GM18502 (cell line): Measurements from ENCODE around the gene FANCC.

Source experiments
- ATAC-seq: cut with Tn5 transposase; IDR thresholded peaks from one replicate; pipeline ENCODE4 v1.9.1; 2021; ENCODE audit warnings: mild to moderate bottlenecking; ENCODE audit not compliant: unreplicated experiment, poor library complexity

The FANCC gene

DNA sequence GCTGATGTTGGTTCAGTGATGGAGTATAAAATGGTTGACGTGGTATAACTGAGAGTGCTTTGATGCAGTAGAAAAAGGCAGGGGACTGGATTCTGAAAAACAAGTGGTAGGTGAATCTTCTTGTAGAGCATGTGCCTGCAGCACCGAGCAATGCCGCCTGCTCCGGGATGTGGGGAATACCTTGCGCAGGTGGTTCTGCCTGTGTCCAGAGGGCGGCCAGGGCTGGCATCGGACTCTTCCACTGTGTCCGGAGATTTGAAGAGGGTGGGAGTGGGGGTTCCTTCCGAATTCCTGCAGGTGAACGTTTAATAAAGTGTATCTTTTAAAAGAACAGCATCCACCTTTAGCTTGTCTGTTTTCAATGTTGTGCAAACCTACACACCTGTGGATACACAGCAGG, 238.0 kb downstream of the FANCC start:
- no peak for ATAC-seq

DNA sequence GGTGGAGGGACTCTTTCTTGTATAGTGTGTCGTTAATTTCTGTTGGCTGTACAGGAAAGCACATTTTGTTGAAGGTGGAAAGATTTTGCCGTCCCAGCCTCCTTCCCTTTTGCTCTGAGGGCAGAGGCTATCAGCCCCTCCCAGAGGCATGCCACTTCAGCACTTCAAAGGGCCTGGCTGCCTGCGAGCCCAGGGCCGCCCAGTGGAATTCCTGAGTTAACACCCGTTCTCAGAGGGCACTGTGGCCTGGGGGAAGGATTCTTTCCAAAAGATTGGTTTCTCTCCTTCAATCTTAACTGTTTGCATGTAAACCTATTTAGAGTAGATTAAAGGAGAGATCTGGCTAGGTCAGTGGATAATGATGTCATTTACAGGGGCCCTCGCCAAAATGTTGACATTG, 238.6 kb downstream of the FANCC start:
- ATAC-seq: no peak

DNA sequence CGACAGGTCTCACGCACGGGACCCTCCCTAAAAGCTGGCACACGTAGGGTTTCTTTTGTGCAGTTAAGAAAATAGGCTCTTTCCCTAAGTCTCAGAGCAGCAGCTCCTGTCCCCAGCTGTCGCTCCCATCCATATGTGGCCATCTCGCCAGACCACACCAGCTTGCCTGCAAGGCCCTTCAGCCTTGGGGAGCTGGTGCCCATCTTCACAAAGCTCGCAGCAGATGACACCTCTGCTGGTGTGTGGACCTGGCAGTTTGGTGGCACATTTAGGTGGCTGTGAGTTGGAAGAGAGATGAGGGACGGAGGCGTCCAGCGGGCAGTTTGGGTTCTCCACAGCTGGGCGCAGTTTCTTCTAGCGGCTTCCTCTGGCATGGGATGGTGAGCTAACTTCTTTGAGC, 239.0 kb downstream of the FANCC start:
- ATAC-seq: no peak

DNA sequence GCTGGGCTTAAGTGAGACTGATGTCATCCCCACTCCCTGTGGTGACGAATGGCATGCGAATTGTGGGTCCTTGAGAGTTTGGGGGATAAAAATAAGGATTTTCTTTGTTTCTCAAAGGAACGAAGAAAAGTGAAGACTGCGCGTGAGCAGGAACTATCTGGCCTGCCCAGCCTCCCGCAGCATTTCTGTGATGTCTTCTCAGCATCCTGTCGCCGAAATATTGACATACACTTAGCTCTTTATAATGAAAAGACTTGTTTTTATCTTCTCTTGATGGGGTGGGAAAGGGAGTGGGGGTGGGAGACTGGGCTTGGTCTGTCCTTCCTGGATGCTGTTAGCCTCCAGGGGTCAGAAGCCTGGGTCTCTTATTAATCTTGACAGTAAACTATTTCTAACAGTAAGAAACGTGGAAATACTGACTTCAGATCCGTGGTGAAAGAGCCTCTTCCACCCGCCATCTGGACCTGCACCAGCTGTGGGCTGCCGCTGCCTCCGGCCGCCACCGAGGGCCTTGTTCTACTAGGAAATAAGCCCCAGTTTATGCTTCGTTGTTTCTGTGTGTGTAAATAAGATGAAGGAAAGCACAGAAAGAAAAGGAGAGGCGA, 239.6 kb downstream of the FANCC start:
- no peak for ATAC-seq

DNA sequence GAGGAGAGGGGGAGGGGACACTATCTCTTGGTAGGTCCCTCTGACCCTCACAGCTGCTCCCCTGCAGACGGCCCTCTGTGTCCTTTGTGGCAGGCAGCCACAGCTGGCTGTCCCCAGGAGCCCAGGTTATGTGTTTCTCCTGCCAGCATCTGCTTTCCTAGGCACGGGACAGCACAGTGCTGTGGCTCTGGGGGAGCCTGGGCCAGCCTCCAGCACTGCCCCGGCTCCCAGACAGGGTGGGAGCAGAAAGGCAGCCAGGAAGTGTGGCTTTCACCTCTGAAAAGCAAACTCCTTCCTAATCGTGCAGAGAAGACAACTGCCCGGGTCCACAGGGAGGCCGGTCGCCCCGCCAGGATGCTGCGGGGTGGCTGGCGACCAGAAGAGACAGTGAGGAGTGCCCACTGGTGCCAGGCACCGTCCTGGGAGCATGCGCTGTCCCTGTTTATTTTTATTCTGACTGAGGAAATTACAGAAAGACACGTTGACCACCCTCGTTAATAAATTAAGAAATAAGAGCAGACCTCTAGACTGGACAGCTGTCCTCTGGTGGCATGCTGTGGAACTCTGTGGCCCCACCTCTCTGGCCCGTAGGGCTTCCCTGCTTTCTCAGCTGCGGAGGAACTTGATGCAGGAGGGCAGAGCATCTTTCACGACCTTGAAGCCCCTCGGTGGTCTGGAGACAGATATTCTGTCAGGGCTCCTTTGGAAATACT, 240.3 kb downstream of the FANCC start:
- ATAC-seq: no peak

DNA sequence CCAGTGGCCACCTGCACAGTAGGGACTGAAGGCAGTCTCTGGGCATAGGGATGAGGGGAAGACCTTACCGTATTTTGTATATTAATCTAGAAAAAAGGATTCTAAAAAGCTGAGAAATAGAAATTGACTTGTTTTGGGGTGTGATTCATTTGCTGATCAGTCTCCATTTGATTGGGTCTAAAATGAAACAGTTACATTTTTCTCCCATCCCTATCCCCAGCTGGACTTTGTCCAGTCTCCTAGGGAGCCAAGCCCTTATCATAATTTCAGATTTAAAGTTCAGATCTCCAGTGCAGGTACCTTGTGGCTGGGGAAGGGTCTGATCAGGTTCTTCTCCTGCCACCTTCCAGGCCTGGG, 240.8 kb downstream of the FANCC start:
- no peak for ATAC-seq

DNA sequence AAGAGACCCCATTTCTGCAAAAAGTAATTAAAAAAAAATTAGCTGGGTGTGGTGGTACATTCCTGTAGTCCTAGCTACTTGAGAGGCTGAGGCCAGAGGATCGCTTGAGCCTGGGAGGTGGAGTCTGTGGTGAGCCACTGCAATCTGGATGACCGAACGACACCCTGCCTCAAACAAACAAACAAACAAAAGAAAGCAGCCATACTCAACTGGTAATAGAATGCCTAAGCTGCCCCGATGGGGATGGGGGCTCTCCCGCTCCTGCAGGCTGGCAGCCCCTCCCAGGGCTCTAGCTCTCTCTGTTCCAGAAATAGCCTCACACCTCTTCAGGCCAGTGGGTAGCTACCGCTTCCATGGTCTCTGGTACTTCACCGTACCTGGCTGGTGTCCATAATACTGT, 241.8 kb downstream of the FANCC start:
- no peak for ATAC-seq

DNA sequence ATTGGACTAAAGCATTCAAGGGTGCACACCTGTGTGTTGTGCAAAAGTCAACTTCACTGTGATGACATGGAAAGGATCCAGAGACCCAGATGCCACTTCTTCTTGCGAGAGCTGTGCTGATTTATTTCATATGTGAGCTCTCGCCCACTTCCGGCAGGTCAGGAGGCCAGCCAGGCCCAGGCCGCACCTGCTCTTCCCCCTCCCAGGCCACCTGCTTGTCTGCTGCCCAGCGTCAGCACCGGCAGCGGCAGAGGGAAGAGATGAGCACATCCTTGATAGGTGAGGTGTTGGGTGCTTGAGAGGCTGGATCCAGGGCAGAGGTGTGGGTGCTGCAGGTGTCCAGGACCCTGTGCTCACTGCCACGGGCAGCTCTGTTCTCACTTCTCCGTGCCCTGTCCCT, 242.9 kb downstream of the FANCC start:
- no peak for ATAC-seq

DNA sequence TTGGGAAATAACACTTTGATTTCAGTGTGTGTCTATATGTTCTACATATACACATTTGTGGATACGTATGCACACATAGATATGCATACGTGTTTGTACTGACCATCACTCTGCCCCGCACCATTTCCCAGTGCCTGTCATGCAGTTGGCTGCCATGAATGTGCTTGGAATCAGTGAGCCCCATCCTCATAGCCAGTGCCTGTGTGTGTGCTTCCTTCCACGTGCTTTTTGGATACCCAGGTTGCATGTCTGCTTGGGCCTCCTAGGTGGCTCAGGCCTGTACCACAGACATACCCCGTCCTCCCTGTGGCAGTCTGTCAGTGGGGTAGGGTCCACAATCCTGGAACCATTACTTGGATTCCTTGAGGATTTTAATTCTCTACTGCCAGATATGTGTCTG, 243.6 kb downstream of the FANCC start:
- no peak for ATAC-seq

DNA sequence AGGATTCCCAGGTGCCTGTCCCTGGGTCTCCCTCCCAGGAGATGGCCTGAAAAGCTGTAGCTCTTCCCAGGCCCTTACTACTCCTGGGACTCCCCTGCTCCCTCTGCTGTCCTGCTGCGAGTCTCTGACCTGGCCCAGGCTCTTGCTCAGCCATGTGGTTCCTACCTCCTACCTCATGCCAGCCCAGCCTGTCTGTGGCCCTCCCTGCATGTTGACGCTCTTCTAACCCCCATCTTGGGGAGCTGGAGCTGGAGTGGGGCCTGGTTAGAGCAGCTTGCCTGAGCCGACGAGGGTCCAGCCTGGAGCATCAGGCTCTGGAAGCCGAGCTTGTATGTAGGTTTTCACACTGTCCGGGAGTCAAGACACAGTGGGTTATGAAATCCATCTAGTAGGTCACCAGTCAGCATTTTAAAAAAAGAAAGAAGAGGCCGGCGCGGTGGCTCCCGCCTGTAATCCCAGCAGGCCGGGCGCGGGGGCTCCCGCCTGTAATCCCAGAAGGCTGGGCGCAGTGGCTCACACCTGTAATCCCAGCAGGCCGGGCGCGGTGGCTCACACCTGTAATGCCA, 244.4 kb downstream of the FANCC start:
- ATAC-seq: no peak

DNA sequence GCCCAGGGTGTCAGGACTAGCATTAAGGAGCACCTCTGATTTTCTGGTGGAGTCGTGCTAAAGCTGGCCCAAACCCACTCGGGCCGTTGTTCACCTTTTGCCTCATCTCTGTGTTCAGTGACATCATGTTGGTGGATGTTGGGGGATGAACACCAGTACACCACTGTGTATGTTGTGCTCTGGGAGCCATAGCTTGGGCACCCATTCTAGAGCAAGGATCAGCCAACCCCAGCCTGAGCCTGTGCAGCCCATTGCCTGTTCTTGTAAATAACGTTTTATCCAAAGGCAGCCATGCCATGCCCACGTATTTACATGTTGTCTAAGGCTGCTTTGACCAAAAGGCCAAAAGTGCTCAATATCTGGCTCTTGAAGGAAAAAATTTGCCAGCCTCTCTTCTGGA, 245.6 kb downstream of the FANCC start:
- no peak for ATAC-seq

DNA sequence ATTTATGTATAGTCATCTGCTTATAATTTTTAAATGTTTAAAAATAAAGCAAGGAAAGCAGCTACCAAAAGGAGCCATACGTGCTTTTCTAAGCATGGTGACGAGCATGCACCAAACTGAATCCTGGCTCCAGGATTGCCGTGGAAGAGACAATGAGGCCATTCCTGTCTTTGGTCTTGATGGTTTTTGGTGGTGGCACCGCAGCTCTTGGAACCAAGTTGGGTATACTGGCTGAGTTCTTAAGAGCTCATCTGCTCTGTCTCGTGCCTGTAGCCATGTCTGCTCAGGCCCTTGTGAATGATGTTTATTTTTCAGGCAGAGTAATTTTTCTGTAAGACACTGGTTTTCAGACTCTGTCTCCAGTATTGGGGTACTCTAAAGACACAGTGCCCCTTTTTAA, 246.1 kb downstream of the FANCC start:
- no peak for ATAC-seq

DNA sequence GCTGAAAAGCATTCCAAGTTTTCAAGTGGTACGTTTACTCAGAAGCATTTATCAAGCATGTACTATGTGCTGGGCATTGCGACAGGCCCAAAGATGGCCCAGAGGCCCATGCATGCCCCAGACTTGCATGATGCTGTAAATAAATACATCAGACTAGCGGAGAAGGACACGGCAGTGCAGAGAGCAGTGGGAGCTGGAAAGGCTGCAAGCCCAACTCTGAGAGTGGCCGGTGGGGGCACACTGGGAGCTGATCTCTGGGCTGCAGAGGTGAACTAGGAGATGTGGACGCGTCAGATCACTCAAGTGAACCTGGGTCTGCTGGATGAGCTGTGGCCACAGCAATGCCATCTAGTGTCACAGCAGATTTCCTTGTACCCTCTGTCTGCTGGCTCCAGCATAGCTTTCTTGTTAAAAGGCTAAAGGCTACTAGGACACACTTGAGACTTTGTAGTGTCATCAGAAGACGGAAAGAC, 246.9 kb downstream of the FANCC start:
- no peak for ATAC-seq

DNA sequence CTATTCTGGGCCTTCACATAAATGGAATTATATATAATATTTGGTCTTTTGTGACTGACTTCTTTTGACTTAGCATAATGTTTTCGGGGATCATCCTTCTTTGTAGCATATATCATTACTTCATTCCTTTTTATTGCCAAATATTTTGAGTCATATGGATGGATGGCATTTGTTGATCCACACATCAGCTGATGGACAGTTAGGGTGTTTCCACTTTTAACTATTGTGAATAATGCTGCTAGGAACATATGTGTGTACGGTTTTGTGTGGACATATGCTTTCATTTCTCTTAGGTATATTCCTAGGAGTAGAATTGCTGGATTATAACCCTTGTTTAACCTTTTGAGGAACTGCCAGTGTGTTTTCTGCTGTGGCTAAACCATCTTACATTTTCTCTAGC, 249.6 kb downstream of the FANCC start:
- no peak for ATAC-seq

DNA sequence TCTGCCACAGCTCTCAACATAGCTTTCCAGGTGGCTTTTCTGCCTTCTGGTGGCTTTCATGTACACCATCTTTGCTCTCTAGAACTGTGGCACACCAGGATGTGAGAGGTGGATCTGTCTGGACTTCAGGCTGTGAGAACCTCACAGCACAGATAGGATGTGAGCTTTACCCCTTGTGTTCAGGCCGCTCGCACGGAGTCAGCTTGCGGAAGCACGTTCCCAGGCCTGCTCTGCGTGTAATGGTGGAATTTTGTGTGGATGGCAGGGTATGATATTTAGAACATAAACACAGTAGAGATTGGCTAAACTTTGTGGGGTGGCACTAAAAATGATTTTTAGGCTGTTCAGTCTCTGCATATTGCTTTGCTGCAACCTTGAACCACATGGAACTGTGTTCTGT, 250.5 kb downstream of the FANCC start:
- no peak for ATAC-seq

DNA sequence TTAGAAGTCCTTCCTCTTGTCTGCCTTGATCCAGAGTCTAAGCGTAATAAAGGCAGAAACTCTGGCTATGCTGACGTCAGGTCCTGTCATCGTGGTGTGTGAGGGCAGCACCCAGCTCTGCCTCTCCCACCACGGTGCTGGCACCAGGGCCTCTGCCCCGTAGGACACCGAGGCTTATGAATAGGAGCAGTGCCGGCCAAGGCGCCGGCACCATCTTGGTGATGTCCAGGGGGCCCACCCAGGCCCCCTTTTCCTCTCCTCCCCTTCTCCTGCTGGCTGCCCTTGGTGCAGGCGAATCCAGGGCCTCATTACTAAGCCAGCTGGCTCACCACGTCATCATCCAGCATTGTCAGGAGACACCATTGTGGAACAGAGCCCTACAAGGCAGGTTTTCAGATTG, 252.3 kb downstream of the FANCC start:
- no peak for ATAC-seq

DNA sequence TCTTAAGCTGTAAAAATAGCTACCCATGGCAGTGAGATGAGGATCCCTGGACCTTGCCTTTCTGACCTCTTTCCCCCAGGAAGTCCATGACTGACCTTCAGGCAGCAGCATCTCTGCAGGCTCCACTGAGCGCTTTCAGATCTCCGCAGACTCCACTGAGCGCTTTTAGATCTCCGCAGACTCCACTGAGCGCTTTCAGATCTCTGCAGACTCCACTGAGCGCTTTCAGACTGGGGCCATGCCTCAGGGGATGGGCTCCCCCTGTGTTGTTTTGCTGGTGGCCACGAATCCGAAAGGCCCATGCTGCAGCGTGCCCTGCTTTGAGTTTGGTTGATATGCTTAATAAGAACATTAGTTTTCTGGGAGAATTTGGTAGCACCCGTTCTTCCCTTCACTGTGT, 254.2 kb downstream of the FANCC start:
- no peak for ATAC-seq

DNA sequence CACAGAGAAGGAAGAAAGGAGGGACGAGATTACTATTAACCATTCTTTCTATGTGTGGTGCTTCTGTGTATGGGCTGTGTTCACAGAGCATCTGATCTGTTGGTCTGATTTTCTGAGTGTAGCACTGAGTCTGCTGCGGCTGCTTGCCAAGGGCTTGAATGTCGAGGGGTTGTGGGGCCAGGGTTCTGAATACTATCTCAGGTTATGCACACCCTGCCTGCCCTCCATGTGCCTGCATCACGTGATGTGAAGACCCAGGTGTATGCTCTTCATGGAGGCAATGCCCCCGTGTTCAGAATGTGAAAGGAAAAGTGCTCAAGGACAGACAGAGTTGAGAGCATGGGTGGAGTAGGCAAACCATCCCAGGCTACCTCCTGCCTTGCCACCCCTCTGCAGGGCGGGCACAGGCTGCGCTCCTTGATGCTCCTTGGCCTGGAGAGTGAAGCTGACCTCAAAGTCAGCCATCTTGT, 254.9 kb downstream of the FANCC start:
- no peak for ATAC-seq

DNA sequence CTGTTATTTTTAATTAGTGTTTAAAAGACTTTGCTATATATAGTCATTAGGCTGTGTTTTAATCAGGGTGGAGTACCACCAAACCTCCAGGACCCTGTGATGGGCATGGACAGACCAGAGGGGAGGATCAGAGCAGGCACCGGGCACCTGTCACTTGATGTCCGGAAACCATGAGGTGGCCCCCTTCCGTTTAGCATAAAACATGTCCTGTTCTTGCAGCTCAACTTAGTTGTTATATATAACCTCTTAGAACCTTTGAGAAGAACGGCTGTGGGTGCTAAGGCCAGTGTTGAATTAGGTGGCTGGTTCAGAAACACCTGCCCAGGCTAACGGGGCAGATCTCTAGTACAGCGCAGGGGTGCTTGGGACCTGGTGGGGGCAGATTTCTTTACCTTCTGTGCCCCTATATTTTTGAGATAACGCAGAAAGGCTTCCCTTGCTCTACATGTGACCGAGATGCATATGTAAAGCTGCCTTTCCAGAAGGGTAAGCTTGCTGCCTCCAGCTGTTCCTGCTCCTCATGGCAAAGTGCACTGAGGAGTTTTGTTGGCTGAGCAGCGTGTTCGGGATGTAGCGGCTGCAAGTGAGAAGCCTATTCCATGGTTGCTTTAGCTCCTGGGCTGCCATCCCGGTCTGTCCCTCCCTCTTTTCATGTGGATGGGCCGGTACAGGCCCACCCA, 255.5 kb downstream of the FANCC start:
- no peak for ATAC-seq

DNA sequence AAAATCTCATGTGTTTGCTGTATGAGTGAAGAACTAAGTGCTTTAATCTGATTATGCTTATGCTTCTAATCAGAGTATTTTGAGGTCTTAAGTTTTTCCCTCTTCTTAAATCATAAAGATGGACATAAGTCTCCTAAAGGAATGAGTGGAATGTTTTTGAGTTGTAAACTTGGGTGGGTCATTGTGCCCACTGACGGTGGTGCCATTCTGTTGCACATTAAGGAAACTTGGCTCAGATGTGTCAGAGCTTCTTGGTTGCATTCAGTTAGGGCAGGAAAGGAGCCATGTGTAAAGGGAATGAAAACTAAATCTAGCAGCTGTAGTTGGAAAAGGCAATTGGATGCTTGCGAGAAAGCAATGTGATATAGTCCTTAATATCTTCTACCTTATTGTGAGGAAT, 256.6 kb downstream of the FANCC start:
- ATAC-seq: no peak

DNA sequence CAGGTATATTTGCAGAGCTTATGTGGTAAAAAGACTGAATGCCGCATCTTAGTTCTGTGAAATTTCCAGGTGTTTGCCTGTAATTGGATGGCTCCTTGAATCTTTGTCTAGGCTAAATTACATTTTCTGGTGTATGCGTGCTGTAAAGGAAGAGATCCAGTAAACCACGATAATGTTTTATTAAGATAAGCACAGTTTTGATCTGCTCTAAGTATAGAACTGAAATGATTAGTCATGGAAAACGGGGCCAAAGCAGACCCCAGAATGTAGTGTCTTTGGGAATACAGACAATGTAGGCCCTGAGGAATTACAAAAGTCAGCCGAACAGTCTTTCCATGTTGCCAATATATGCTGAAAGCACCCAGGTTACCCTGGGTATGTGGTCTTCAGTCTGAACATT, 257.3 kb downstream of the FANCC start:
- ATAC-seq: no peak
